ENCODE results near the gene NOC2L.

Gene NOC2L

DNA sequence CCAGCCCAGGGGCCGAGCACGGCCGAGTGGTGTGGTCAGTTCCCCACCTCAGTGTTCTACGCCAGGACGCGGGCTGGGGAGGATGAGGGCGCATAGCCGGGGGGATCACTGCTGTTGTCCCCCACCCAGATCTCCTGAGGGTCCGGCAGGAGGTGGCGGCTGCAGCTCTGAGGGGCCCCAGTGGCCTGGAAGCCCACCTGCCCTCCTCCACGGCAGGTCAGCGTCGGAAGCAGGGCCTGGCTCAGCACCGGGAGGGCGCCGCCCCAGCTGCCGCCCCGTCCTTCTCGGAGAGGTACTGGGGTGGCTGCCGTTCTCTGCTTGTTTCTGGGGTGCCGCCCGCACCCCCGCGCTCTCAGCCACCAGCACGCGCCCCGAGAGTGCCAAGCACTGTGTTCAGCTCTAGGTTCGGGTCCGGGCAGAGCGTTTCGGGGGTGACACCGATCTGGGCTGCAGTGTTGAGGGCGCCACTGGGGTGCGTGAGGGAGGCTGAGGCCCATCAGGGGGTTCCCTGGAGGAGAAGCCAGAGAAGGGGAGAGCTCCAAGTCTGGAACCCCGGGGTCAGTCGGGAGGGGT, 18.0 kb downstream of the NOC2L start:
- DNase-seq, result no peak

GRCh38 chr1:940107-941014, 18.7 kb downstream of the NOC2L start:
- peak; percentile 43 for DNase-seq

GRCh38 chr1:939511-940106, 19.4 kb downstream of the NOC2L start:
- no peak for DNase-seq

DNA sequence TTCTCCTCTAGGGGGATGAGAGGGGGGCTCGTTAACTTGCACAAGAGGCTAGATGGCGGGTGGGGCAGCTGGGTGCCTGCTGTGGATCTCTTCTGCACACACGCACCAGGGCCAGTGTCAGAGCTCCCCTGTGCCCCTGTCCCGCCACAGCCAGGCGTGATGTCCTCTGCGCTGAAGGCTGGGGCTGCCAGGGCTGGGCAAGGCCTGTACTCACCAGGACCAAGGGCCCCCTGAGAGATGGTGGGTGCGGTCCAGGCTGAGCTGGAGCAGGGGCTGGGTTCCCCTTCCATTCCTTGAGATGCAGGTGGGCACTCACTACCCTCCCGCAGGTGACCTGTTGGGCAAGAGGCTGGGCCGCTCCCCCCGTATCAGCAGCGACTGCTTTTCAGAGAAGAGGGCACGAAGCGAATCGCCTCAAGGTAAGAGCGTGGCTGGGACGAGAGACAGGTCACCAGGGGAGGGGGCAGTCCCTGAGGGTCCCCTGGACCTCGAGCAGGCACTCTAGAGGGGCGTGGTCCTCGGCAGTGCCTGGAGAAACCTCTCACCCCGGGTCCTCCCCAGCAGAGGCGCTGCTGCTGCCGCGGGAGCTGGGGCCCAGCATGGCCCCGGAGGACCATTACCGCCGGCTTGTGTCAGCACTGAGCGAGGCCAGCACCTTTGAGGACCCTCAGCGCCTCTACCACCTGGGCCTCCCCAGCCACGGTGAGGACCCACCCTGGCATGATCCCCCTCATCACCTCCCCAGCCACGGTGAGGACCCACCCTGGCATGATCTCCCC, 20.2 kb downstream of the NOC2L start:
- no peak for DNase-seq

DNA sequence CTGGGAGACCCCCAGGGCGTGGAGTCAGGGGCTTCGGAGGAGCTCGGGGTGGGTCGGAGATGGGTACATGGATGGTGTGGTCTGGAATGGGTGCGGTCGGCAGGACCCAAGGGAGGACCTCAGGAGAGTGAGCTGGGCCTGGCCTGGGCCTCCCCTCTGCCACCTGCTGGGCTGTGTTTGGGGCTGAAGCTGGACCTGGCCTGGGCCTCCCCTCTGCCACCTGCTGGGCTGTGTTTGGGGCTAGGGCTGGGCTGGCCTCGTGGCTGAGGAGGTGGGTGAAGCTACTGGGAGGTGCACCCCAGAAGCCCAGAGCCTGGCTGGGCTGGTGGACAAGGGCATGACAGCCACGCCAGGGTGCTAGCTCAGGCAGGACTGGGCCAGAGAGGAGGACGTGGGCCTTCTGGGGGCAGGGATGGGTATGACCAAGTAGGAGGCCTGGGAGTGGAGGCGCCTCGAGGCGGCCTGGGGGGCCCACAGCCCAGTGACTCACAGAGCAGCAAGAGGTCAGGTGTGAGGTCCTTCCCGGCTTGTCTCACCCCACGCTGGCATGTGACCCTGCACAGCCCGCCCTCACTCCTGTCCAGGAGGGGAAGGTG, 20.9 kb downstream of the NOC2L start:
- no peak for DNase-seq

DNA sequence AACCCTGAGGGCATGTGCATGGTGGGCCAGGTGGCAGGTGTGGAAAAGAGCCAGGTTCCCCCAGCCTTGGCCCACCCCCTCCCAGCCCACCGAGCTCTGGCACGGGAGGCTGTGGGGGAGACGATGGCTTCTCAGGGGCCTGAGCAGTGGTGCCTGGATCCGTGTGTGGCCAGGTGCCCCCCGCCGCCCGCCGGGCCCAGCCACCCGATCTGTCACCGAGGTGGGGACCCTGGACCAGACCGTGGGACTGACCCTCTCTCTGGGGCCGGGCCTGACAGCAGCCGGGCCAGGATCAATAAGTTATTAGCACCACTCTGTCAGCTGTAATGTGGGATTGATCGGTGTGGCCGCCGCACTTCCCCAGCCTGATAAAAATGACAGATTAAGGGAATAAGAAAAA, 21.5 kb downstream of the NOC2L start:
- DNase-seq, result no peak

- DNase-seq, result no peak
These were observed 22.4 kb downstream of the NOC2L start for GRCh38 chr1:936348-937264.

GRCh38 chr1:935751-936231, 23.3 kb downstream of the NOC2L start:
- no peak for DNase-seq

- DNase-seq, result no peak
These were observed 23.9 kb downstream of the NOC2L start for GRCh38 chr1:934991-935750.

GRCh38 chr1:933603-933940, 25.5 kb downstream of the NOC2L start:
- no peak for DNase-seq

DNA sequence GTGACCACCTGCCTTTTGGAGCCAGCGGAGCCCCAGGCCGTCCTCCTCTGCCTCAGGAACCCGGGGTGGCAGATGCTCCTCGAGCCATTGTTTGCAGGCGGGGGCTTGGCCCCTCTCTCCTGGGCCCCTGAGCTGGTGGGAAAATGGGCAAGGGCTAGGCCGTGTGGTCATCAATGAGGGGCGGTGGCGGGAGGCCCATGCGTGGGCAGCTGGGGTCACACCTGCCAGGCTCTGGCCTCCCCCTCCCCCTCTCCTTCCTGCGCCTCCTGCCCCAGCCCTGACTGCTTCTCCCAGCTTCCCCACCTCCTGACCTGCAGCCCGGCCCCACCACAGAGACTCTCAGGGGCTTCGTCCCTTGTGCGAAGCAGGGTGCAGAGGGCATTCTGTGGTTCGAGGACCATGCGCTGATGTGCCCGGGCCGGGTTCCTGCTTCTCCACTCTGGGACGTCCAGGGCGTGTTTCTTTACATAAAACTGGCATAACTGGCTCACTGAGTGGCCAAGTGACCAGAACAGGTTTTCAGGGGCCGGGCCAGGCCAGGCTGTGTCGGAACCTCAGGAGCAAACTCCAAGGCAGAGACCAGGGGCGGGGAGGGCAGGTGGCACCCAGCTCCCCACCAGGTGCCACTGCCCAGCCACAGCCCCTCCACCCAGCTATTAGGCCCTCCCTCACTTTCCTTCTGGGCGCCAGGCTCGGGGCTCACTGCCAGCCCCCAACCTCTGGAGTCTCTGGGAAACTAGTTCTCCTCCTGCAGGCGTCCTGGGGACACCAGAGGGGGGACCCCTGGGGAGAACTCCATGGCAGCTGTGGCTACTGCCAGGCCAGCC, 26.1 kb downstream of the NOC2L start:
- no peak for DNase-seq

- DNase-seq, result no peak
These were observed 26.9 kb downstream of the NOC2L start for GRCh38 chr1:932173-932510.

DNA sequence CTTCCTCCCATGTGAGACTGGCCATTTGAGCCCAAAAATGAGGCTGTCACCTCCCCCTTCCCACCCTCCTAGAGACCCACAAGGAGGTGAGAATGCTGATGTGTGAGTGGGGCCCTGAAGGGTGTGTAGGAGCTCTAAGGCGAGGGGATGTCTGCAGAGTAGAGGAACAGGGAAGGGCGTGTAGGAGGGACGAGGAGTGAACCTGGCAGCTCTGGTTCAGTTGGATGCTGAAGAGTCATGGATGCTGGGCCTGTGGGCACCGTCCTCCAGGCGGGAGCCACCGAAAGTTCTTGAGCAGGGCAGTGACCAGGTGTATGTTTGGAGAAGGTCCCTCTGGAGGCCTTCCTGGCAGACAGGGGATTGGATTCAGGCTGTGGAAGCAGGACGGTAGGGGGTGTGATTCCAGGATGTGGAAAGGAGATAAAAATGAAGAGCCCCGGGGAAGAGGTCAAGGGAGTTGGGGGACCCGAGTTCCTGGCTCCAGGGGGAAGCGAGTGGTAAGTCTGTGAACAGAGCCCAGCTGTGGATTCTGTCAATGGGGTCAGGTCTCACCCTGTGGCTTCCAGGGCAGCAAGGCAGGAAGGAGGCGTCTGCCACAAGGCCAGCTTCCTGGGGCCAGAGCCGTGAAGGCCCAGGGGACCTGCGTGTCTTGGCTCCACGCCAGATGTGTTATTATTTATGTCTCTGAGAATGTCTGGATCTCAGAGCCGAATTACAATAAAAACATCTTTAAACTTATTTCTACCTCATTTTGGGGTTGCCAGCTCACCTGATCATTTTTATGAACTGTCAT, 27.5 kb downstream of the NOC2L start:
- DNase-seq, result no peak

- DNase-seq, result no peak
These were observed 28.4 kb downstream of the NOC2L start for GRCh38 chr1:930633-931138.

- DNase-seq, result no peak
These were observed 29.1 kb downstream of the NOC2L start for GRCh38 chr1:929712-930632.

- no peak for DNase-seq
These were observed 30.0 kb downstream of the NOC2L start for GRCh38 chr1:928825-929661.

- DNase-seq, result no peak
These were observed 31.3 kb downstream of the NOC2L start for GRCh38 chr1:927748-928147.

All from SHP77 treated with DMSO at 0.1 percent for 48 hours (cell line).